Prostate gland (tissue), 2 donors: ENCODE results near the gene DACH1.

Experiments
- POLR2A ChIP-seq: fragments of 450-650 bp; IDR thresholded peaks from one replicate; pipeline ENCODE4 v1.6.1; 2016; ENCODE audit warnings: antibody characterized with exemption, mild to moderate bottlenecking
- TF ChIP-seq, protein P1 (sequence below), 4 experiments: fragments of 200-600 bp in 2 of 4; fragments of 450-650 bp in 2 of 4; sonication (generic) in 2 of 4; IDR thresholded peaks; 1 replicate in 3 of 4; 2 replicates in 1 of 4; pipeline ENCODE4 v1.5.1; 2016 to 2019; ENCODE audit warnings: antibody characterized with exemption in 4 of 4, mild to moderate bottlenecking in 2 of 4, moderate library complexity in 2 of 4

DNA sequence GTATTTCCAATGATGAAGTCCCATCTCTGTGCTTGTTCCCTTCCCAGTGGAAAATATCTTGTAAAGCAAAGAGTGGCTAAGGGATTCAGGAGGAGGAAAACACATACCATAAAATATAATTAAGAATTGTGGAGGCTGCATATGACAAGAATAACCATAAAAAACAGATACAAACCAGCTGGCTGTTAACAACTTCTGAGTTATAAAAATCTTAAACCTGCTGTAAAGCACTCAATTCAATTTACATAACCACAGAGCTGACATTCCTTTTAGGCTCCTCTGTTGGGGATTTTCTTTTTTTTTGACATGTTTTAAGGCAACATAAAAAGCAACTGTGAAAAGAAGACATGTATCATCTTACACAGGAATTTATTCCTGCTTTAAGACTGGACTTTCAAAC, 207.6 kb downstream of the DACH1 start:
- TF ChIP-seq, protein P1, sequence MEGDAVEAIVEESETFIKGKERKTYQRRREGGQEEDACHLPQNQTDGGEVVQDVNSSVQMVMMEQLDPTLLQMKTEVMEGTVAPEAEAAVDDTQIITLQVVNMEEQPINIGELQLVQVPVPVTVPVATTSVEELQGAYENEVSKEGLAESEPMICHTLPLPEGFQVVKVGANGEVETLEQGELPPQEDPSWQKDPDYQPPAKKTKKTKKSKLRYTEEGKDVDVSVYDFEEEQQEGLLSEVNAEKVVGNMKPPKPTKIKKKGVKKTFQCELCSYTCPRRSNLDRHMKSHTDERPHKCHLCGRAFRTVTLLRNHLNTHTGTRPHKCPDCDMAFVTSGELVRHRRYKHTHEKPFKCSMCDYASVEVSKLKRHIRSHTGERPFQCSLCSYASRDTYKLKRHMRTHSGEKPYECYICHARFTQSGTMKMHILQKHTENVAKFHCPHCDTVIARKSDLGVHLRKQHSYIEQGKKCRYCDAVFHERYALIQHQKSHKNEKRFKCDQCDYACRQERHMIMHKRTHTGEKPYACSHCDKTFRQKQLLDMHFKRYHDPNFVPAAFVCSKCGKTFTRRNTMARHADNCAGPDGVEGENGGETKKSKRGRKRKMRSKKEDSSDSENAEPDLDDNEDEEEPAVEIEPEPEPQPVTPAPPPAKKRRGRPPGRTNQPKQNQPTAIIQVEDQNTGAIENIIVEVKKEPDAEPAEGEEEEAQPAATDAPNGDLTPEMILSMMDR (IDR thresholded peaks at IDR 0.05): no peak
- no peak for TF ChIP-seq POLR2A
